Panc1 (cell line): ENCODE data around the gene HUS1B. TPM values are rescaled to one million over a fixed set of nuclear protein-coding genes. Genes with fewer than 3 reads are reported as not detected.

Experiments used
- ATAC-seq: fragments of 200-7000 bp; cut with Tn5 transposase; 2 replicates; pipeline ENCODE4 v1.9.1; 2020; ENCODE audit warnings: mild to moderate bottlenecking, moderate library complexity
- BruUV-seq: library from RNA; stranded (reverse); fragments of 400-500 nt; replicated peaks from 2 replicates; lab custom pipeline; 2021; lab: Mats Ljungman, UMichigan
- CTCF ChIA-PET: fragments of 300-600 bp; sonication (Branson Sonifier 250); formaldehyde crosslinking; loops from one replicate; lab custom pipeline; 2022; ENCODE audit warnings: antibody characterized with exemption; lab: Charles Lee
- POLR2A ChIA-PET: fragments of 300-600 bp; sonication (Branson Sonifier 250); formaldehyde crosslinking; loops from one replicate; lab custom pipeline; 2022; ENCODE audit warnings: antibody characterized with exemption; lab: Charles Lee
- DNase-seq: peaks from one replicate; pipeline ENCODE4 v3.0.0-alpha.2; 2010; ENCODE audit warnings: low read depth, low spot score
- H3K27ac ChIP-seq: 2 replicates; pipeline ENCODE4 v1.5.1; 2011; ENCODE audit warnings: mild to moderate bottlenecking, low read length, inconsistent platforms
- H3K27me3 ChIP-seq: fragments of 200-500 bp; sonication (Bioruptor generic); 2 replicates; pipeline ENCODE4 v1.6.0; 2014; ENCODE audit warnings: low read length, inconsistent platforms; ENCODE audit not compliant: control insufficient read depth, insufficient read depth
- H3K36me3 ChIP-seq: fragments of 200-500 bp; sonication (Bioruptor generic); 2 replicates; pipeline ENCODE4 v1.5.1; 2014; ENCODE audit warnings: inconsistent platforms, mild to moderate bottlenecking, low read length, moderate library complexity; ENCODE audit not compliant: control insufficient read depth, insufficient read depth
- H3K4me1 ChIP-seq: 2 replicates; pipeline ENCODE4 v1.5.1; 2011; ENCODE audit warnings: inconsistent platforms, mild to moderate bottlenecking, low read length, moderate library complexity; ENCODE audit not compliant: control insufficient read depth, insufficient read depth
- H3K4me3 ChIP-seq, 2 experiments: 2 replicates each; pipeline ENCODE4 v1.5.1; 2011 to 2012; ENCODE audit warnings: low read depth in 2 of 2, low read length in 2 of 2, mild to moderate bottlenecking in 2 of 2, inconsistent platforms in 1 of 2, moderate library complexity in 1 of 2
- H3K9me3 ChIP-seq: fragments of 200-500 bp; sonication (Bioruptor generic); 2 replicates; pipeline ENCODE4 v1.5.1; 2014; ENCODE audit warnings: low read depth, mild to moderate bottlenecking, inconsistent platforms, low read length, moderate library complexity; ENCODE audit not compliant: control insufficient read depth, insufficient read depth
- POLR2AphosphoS5 ChIP-seq: IDR thresholded peaks from 2 replicates; pipeline ENCODE4 v1.6.1; 2012; ENCODE audit warnings: mild to moderate bottlenecking, low read depth, low read length, moderate library complexity
- SIN3A ChIP-seq: IDR thresholded peaks from 2 replicates; pipeline ENCODE4 v1.6.1; 2012; ENCODE audit warnings: low read depth, mild to moderate bottlenecking, low read length, moderate library complexity, borderline replicate concordance; ENCODE audit not compliant: insufficient read depth
- TCF7L2 ChIP-seq: IDR thresholded peaks from 2 replicates; pipeline ENCODE4 v1.6.1; 2011; ENCODE audit warnings: mild to moderate bottlenecking, low read depth, low read length, inconsistent platforms
- in situ Hi-C: cut with HindIII; loops from 2 replicates; pipeline ENCODE4 v1.10.0; 2016; ENCODE audit warnings: low sequenced_read_pairs, low pct_unique_long_range_greater_than_20kb
- intact Hi-C: fragments of 100-400 bp; cut with micrococcal nuclease; formaldehyde crosslinking; loops from one replicate; pipeline ENCODE4 v1.10.0; 2022; ENCODE audit not compliant: unreplicated experiment
- total RNA-seq: library from RNA; stranded (reverse); gene quantifications from one replicate; pipeline ENCODE4 v1.2.1, GENCODE V29; 2021; ENCODE audit not compliant: unreplicated experiment
- TF ChIP-seq, protein P1 (sequence below): fragments of 450-650 bp; IDR thresholded peaks from 2 replicates; pipeline ENCODE4 v1.5.1; 2017; ENCODE audit warnings: mild to moderate bottlenecking
- TF ChIP-seq, protein P2 (sequence below), 2 experiments: IDR thresholded peaks; 2 replicates each; pipeline ENCODE4 v1.6.1; 2011 to 2012; ENCODE audit warnings: low read depth in 2 of 2, control low read depth in 1 of 2, low read length in 1 of 2, mild to moderate bottlenecking in 1 of 2, moderate library complexity in 1 of 2; ENCODE audit not compliant: insufficient read depth in 1 of 2

HUS1B gene
- total RNA-seq, 1 experiment from 2014 or later, result 0.74 TPM

- intact Hi-C loops, result no loop called here
- H3K4me3 ChIP-seq, result no peak overlapping the region
- no peak for TF ChIP-seq POLR2AphosphoS5
- TF ChIP-seq, protein P1, sequence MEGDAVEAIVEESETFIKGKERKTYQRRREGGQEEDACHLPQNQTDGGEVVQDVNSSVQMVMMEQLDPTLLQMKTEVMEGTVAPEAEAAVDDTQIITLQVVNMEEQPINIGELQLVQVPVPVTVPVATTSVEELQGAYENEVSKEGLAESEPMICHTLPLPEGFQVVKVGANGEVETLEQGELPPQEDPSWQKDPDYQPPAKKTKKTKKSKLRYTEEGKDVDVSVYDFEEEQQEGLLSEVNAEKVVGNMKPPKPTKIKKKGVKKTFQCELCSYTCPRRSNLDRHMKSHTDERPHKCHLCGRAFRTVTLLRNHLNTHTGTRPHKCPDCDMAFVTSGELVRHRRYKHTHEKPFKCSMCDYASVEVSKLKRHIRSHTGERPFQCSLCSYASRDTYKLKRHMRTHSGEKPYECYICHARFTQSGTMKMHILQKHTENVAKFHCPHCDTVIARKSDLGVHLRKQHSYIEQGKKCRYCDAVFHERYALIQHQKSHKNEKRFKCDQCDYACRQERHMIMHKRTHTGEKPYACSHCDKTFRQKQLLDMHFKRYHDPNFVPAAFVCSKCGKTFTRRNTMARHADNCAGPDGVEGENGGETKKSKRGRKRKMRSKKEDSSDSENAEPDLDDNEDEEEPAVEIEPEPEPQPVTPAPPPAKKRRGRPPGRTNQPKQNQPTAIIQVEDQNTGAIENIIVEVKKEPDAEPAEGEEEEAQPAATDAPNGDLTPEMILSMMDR, result peak; percentile 55
- H3K36me3 ChIP-seq, result no peaks in the 10 kb centered on the region; the same call in 1 of the 2 replicates
- H3K27me3 ChIP-seq, result no peaks in the 10 kb centered on the region
- CTCF ChIA-PET, result no interaction called here
- in situ Hi-C loops, result no loop called here
- POLR2A ChIA-PET, result no interaction called here
- H3K4me1 ChIP-seq, result no peaks in the 10 kb centered on the region; the same call in 1 of the 2 replicates
- DNase-seq, result no peak
- no TSS peak for BruUV-seq
- peak; percentile 63; the same call in 1 of the 2 replicates for ATAC-seq
- H3K9me3 ChIP-seq, result no peaks in the 10 kb centered on the region
- H3K27ac ChIP-seq, result no peak overlapping the region
Measured at GRCh38 chr6:617456-618100, 39.3 kb downstream of the HUS1B start.

- no peak for DNase-seq
- Histone ChIP-seq H3K27ac (no peak overlapping the region), H3K9me3 (no peaks in the 10 kb centered on the region), H3K4me3 (no peak overlapping the region), H3K36me3 (no peaks in the 10 kb centered on the region; the same call in 1 of the 2 replicates), H3K27me3 (no peaks in the 10 kb centered on the region), H3K4me1 (no peaks in the 10 kb centered on the region; the same call in 1 of the 2 replicates)
- TF ChIP-seq POLR2AphosphoS5 (no peak), SIN3A (no peak), TCF7L2 (no peak)
- TF ChIP-seq, protein P1, result no peak
- TF ChIP-seq, protein P2, sequence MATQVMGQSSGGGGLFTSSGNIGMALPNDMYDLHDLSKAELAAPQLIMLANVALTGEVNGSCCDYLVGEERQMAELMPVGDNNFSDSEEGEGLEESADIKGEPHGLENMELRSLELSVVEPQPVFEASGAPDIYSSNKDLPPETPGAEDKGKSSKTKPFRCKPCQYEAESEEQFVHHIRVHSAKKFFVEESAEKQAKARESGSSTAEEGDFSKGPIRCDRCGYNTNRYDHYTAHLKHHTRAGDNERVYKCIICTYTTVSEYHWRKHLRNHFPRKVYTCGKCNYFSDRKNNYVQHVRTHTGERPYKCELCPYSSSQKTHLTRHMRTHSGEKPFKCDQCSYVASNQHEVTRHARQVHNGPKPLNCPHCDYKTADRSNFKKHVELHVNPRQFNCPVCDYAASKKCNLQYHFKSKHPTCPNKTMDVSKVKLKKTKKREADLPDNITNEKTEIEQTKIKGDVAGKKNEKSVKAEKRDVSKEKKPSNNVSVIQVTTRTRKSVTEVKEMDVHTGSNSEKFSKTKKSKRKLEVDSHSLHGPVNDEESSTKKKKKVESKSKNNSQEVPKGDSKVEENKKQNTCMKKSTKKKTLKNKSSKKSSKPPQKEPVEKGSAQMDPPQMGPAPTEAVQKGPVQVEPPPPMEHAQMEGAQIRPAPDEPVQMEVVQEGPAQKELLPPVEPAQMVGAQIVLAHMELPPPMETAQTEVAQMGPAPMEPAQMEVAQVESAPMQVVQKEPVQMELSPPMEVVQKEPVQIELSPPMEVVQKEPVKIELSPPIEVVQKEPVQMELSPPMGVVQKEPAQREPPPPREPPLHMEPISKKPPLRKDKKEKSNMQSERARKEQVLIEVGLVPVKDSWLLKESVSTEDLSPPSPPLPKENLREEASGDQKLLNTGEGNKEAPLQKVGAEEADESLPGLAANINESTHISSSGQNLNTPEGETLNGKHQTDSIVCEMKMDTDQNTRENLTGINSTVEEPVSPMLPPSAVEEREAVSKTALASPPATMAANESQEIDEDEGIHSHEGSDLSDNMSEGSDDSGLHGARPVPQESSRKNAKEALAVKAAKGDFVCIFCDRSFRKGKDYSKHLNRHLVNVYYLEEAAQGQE (IDR thresholded peaks at IDR 0.05; ENCODE audit: insufficient read depth in 1 of 2, low read depth in 2 of 2, low read length in 1 of 2), result no peak
- POLR2A ChIA-PET, result no interaction called here
- intact Hi-C loops (no loop called here), in situ Hi-C loops (no loop called here)
- no peak for ATAC-seq
- CTCF ChIA-PET, result no interaction called here
- BruUV-seq, result no TSS peak
Measured at GRCh38 chr6:613981-614380, 42.9 kb downstream of the HUS1B start.
